ENCODE measurements around the gene NR5A2.

The NR5A2 gene

DNA sequence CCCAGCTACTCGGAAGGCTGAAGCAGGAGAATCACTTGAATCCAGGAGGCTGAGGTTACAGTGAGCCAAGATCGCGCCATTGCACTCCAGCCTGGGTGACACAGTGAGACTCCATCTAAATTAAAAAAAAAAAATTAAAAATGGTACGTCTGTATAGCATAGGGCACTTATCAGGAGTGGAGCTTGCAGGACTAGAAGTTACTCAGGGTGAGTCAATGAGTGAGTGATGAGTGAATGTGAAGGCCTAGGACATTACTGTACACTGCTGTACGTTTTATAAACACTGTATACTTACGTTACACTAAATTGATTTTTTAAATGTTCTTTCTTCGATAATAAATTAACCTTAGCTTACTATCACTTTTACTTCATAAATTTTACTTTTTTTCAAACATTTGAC, 183.6 kb downstream of the NR5A2 start:
- DNase-seq, result no peak

DNA sequence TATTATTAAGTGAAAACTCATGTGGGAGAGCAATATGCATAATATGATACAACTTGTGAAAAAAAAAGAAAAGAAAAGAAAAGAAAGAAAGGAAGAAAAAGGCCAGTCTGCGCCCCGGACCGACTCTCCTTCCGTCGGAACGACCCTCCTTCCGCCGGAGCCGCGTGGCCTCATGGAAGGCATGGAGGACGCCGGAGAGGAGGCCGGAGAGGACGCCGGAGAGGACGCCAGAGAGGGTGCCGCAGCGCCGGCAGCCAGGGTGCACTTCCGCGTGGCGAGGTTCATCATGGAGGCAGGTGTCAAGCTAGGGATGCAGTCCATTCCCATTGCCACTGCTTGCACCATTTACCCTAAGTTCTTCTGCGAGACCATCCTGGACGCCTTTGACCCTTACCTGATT, 185.9 kb downstream of the NR5A2 start:
- DNase-seq, result no peak

DNA sequence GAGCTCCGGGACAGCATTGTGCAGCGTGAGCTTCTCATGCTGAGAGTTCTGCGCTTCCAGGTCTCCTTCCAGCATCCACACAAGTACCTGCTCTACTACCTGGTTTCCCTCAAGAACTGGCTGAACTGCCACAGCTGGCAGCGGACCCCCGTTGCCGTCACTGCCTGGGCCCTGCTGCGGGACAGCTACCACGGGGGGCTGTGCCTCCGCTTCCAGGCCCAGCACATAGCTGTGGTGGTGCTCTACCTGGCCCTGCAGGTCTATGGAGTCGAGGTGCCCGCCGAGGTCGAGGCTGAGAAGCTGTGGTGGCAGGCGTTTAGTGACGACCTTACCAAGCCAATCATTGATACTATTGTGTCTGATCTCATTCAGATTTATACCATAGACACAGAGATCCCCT, 186.4 kb downstream of the NR5A2 start:
- no peak for DNase-seq

DNA sequence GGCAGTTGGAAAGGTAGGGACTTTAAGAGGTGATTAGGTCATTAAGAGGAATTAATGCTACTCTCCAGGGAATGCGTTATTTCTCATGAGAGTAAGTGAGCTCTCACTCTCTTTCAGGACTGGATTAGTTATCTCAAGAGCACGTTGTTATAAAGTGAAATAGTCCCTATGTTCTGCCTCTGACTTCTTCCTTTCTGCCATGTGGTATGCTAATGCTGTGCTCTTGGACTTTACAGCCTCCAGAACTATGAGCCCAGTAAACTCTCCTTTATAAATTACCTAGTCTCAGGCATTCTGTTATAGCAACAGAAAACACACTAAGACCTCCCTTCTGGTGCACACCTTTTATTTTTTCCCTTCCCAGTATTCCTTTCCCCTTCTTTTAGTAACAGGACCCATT, 187.8 kb downstream of the NR5A2 start:
- DNase-seq, result no peak

DNA sequence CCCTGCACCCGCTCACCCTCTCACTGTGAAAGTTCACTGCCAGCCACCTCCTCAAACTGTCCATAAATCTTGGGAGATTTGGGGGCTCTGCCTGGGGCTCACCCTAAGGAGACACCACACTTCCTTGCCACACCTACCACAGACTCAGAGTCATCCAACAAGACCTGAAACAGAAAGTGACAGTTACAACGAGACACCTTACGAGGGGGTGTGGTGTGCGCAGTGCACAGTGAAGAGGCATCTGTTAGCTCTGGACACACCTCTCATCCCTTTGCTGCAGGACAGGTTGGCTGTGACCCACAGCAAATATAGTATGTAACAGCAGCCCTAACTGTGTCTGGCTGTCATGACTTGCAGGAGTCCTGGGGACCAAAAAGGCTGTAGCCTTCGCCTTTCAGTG, 190.2 kb downstream of the NR5A2 start:
- DNase-seq, result no peak

DNA sequence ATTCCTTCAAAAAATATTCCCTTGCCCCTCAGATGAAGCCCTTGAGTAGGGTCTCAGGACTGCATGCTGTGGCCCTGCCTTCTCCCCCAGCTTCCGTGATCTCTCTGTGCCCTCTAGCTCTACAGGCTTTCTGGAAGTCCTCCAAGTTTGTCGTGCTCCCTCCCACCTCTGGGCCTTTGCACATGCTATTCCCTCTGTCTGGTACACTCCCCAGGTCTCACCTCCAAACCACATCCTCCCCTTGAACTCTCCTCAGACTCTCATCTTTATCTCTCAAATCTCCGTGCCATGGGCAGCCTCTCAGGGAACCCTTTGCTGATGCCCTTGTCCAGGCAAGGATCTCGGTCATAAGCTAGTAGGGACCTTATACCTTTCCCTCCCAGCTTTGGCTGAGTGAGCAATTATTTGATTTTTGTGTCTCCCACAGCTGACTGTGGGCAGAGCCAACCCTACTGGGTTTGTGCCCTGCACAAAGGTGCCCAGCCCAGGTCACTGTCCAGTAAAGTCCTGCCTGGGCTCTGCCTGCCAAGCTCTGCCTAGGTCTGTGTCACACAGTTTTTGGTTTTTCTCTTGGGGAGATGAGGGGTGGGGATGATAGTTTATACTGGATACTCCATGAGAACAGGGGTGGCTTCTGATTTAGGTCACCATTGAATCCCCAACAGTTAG, 194.2 kb downstream of the NR5A2 start:
- DNase-seq, result no peak

DNA sequence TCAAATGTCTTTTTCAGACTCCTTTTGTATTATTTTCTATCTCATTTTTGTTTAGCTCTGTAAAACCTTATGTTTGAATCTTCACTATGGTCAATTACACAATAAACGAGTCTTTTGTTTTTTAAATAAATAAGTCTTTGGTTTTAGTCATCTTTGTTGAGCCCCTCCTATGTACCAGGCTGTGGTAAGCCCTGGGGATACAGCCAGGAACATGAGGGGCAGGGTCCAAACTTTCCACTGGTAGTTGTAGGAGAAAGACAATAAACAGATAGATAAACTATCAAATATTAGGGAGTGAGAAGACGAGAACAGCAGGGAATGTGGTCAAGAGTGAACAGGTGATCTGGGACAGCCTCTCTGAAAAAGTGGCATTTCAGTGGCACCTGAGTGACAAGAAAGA, 195.7 kb downstream of the NR5A2 start:
- no peak for DNase-seq

DNA sequence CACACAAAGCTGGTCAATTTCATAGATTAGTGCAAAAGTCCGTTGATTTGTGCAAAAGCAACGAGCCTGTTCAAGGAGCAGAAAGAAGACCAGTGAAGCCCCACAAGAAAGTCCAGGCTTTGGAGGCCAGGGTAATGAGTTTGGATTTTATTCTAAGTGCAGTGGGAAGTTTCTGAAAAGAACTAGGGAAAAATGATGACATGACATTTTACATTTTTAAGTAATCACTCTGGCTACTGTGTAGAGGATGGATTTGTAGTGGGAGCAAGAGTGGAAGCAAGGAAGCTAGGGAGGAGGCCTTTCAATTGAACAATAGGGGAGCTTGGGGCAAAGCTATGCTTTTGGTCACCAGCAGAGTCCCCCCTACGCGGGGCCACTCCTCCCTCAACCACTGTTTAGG, 196.1 kb downstream of the NR5A2 start:
- no peak for DNase-seq

DNA sequence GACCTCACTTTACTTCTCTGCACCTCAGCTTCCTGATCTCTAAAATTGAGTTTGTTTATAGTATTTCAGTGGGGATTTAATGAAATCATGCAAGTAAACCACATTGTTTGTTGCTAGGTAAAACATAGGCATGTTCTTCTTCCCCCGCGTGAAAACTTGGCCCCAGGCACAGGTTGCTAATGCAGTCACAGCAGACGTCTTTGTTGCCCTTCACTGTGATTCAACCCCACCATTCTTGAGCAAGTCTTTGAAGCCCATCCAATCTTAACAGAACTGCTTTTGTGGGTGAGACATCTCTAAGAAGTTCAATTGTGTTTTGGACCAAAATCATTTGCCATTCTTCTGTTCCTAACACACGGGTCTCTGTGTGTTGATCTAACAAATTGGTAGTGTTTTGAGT, 196.8 kb downstream of the NR5A2 start:
- no peak for DNase-seq

DNA sequence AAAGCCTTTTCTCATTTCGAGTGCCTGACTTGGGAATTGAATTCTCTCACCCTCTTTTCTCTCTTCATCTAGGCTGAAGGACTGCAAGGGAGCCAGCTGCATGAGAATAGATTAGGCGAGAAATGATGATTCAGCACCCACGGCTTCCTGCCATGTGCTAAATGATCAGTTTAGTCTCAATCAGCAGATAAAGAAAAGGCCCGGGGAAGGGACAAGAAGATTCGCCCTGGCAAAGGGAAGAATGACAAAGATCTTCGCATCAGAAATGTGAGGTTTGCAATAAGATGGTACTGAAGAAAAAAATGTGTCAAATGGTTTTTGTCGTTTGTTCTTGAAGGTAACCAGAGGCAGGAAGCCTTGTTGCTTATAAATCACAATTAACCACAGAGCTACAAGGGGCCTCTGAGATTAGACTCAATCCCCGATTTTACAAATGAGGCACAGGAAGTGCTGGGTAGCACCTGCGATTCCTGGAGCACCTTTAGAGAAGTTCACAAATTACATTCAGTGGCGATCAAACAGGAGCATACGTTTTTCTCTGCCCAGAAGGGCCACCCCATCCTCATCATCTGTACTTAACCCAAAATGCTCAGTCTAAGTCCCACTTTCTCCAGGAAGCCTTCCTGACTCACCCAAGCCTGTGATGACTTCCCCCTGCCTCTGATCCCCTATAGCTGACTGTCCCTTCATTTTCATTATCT, 198.9 kb downstream of the NR5A2 start:
- DNase-seq, result no peak

DNA sequence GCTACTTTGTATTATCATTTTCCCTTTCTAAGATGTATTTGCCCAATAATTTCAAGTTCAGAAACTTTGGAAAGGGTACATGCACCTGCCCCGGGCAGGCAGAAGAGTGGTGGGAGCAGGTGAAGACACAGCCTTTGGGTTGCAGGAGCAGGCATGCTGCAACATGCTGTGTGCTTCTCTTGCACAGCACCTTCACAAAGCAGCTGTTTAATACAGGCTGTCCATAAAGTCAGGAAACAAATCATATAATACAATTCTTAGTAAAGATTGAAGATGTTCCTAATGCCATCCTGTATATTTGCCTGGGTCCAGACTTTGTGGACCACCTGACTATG, 199.4 kb downstream of the NR5A2 start:
- DNase-seq, result no peak
